Ascending aorta (tissue), 2 donors: ENCODE results near the gene SH3RF1. TPM values are rescaled to one million over a fixed set of nuclear protein-coding genes. Genes with fewer than 3 reads are reported as not detected.

Experiments
- DNase-seq, 2 donors: peaks; one replicate each; pipeline ENCODE4 v3.0.0-alpha.2; 2019; ENCODE audit warnings: low spot score in 2 of 2
- H3K27ac ChIP-seq, 2 donors: fragments of 200-600 bp; sonication (generic); one replicate each; pipeline ENCODE4 v1.5.1; 2016 to 2017; ENCODE audit warnings: mild to moderate bottlenecking in 1 of 2
- H3K27me3 ChIP-seq: fragments of 200-600 bp; sonication (generic); one replicate; pipeline ENCODE4 v1.5.1; 2017
- H3K36me3 ChIP-seq, 2 donors: fragments of 200-600 bp; sonication (generic); one replicate each; pipeline ENCODE4 v1.5.1; 2016
- H3K4me1 ChIP-seq, 2 donors: fragments of 200-600 bp; sonication (generic); one replicate each; pipeline ENCODE4 v1.5.1; 2016 to 2017; ENCODE audit warnings: mild to moderate bottlenecking in 1 of 2
- H3K4me3 ChIP-seq, 2 donors: fragments of 200-600 bp; sonication (generic); one replicate each; pipeline ENCODE4 v1.5.1; 2016 to 2017; ENCODE audit warnings: mild to moderate bottlenecking in 1 of 2
- H3K9me3 ChIP-seq, 2 donors: fragments of 200-600 bp; sonication (generic); one replicate each; pipeline ENCODE4 v1.5.1; 2016
- CTCF ChIP-seq, 3 experiments: fragments of 200-600 bp in 2 of 3; fragments of 450-650 bp in 1 of 3; sonication (generic) in 2 of 3; IDR thresholded peaks; one replicate each; pipeline ENCODE4 v1.5.1; 2016 to 2019; ENCODE audit warnings: antibody characterized with exemption in 3 of 3, mild to moderate bottlenecking in 1 of 3, moderate library complexity in 1 of 3
- intact Hi-C: fragments of 100-400 bp; cut with DNase I; formaldehyde crosslinking; loops from one replicate; pipeline ENCODE4 v1.15.1; 2023
- total RNA-seq: library from RNA; depleted of rRNA; stranded (reverse); fragments of >200 nt; gene quantifications from one replicate; pipeline ENCODE4 v1.1.0, GENCODE V29; 2016

Gene SH3RF1
- total RNA-seq, 1 donor from 2014 or later = 27.6 TPM

DNA sequence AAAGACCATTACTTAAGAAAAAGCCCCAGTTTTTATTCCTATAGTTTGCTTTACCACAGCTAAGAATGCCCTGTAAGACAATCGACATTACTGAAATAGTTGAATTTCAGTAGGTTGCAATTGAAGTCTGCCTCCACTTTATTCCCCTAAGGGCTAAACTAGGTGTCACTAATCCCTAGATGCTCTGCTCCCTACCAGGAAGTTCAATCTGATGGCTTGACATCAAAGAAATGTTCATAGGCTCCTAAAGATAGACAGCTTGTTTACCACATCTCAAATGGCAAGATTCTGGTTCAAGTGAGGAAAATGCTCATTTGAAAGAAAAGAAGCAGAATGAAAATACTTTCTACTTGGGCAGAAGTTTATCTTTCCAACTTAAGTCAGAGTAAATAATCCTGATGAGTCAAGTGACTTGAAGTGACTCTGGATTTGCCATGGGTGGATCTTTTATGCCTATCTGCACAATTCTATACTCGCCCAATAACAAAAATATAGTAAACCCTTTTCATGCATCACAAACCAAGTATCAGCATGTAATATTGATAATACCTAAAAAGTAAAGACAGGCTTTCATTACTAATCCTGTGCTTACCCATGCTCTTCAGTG lies 117.2 kb downstream of the SH3RF1 start:
- no peak for DNase-seq
- H3K4me3 ChIP-seq = no peak overlapping the region
- H3K27me3 ChIP-seq = no peaks in the 10 kb centered on the region
- no peak for TF ChIP-seq CTCF (IDR thresholded peaks at IDR 0.05)
- no peaks in the 10 kb centered on the region for H3K9me3 ChIP-seq
- intact Hi-C loops = no loop called here
- no peak overlapping the region for H3K27ac ChIP-seq
- peaks cover 0 to 11% of the 10 kb centered on the region in 2 donors for H3K36me3 ChIP-seq
- no peaks in the 10 kb centered on the region for H3K4me1 ChIP-seq

DNA sequence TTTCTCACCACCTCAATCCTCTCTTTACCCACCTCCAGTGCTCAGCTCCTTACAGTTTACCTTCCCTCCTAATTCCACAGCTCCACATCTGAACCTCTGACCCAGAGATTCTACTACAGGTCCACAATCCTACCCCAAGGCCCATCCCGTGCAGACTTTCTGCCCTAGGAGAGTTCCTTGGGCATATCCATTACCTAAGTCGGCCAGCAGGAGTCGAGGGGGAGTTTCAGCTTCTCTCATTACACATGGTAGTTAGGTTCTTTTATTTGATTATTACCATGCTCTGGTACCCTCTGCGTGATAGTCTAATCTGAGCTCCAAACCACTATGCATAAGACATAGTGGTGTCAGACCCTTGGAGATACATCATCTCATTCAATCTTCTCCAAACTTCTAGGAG lies 117.9 kb downstream of the SH3RF1 start:
- TF ChIP-seq CTCF (IDR thresholded peaks at IDR 0.05) = no peak
- intact Hi-C loops = no loop called here
- peaks cover 0 to 11% of the 10 kb centered on the region in 2 donors for H3K36me3 ChIP-seq
- no peaks in the 10 kb centered on the region for H3K9me3 ChIP-seq
- H3K4me1 ChIP-seq = no peaks in the 10 kb centered on the region
- H3K27me3 ChIP-seq = no peaks in the 10 kb centered on the region
- no peak overlapping the region for H3K27ac ChIP-seq
- no peak overlapping the region for H3K4me3 ChIP-seq
- no peak for DNase-seq

GRCh38 chr4:169152098-169152497 lies 118.7 kb downstream of the SH3RF1 start:
- Histone ChIP-seq H3K9me3 (no peaks in the 10 kb centered on the region), H3K27ac (no peak overlapping the region), H3K27me3 (no peaks in the 10 kb centered on the region), H3K36me3 (peaks cover 0 to 11% of the 10 kb centered on the region in 2 donors), H3K4me1 (no peaks in the 10 kb centered on the region), H3K4me3 (no peak overlapping the region)
- intact Hi-C loops = no loop called here
- no peak for DNase-seq
- TF ChIP-seq CTCF (IDR thresholded peaks at IDR 0.05) = no peak

DNA sequence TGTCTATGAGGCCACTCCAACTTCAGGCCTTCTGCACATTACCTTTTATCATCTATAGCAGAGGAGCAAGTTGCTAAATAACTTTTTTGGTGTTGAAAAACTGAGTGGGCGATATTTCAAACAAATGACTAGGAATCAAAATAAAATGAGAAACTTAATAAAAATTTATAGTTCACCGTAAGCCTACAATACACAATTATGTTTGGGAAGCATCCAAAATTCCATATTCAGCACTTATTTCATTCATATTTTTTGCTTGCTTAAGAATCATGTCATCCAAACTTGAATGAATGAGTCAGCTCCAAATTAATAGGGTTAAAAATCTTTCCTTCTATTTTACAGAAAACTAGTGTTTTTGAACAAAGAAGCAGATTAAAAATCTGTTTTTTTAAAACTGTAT lies 119.1 kb downstream of the SH3RF1 start:
- Histone ChIP-seq H3K36me3 (peaks cover 0 to 11% of the 10 kb centered on the region in 2 donors), H3K4me1 (no peaks in the 10 kb centered on the region), H3K4me3 (no peak overlapping the region), H3K27me3 (no peaks in the 10 kb centered on the region), H3K9me3 (no peaks in the 10 kb centered on the region), H3K27ac (no peak overlapping the region)
- TF ChIP-seq CTCF (IDR thresholded peaks at IDR 0.05) = no peak
- intact Hi-C loops = no loop called here
- no peak for DNase-seq

GRCh38 chr4:169150806-169151205 lies 120.0 kb downstream of the SH3RF1 start:
- H3K4me1 ChIP-seq = no peaks in the 10 kb centered on the region
- no peak for DNase-seq
- H3K4me3 ChIP-seq = no peak overlapping the region
- peaks cover 0 to 11% of the 10 kb centered on the region in 2 donors for H3K36me3 ChIP-seq
- intact Hi-C loops = no loop called here
- H3K27me3 ChIP-seq = no peaks in the 10 kb centered on the region
- H3K9me3 ChIP-seq = no peaks in the 10 kb centered on the region
- no peak for TF ChIP-seq CTCF (IDR thresholded peaks at IDR 0.05)
- H3K27ac ChIP-seq = no peak overlapping the region

DNA sequence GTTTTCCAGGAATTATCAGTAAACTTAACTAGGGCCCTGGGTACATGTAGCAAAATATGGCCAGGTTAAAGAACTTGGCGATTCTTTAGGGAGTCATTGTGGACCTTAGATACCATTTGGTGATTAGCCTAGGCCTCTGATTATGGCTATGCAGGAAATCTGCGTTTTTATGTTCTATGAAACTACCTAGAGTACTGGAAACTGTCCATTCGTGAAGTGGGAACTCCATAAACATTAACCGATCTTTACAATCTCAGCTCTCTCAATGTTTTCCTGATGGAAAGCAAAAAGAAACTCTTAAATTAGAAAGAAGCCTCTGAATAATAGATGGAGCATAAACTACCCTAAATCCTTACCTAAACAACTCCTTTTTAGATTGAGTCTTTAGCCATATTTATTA lies 121.9 kb downstream of the SH3RF1 start:
- Histone ChIP-seq H3K4me1 (no peaks in the 10 kb centered on the region), H3K36me3 (no peaks in the 10 kb centered on the region), H3K4me3 (no peak overlapping the region), H3K27me3 (no peaks in the 10 kb centered on the region), H3K27ac (no peak overlapping the region), H3K9me3 (no peaks in the 10 kb centered on the region)
- no peak for DNase-seq
- no peak for TF ChIP-seq CTCF (IDR thresholded peaks at IDR 0.05)
- intact Hi-C loops = no loop called here
